ENCODE data around the gene HOXB4.

- TF ChIP-seq CTCF (IDR thresholded peaks at IDR 0.05) (no peak), POLR2A (IDR thresholded peaks at IDR 0.05) (no peak), POLR2AphosphoS5 (IDR thresholded peaks at IDR 0.05) (no peak)
Observed at GRCh38 chr17:48544349-48545021, 33.7 kb downstream of the HOXB4 start.

Data from prostate gland (tissue), 2 donors.